ENCODE data around the gene YWHAQ. TPM values are rescaled to one million over a fixed set of nuclear protein-coding genes. Genes with fewer than 3 reads are reported as not detected.

Gene YWHAQ
- total and polyA plus RNA-seq, 2 donors (not counting 1 experiment from before 2014, with no cell fraction given): 68.7 to 126 TPM

DNA sequence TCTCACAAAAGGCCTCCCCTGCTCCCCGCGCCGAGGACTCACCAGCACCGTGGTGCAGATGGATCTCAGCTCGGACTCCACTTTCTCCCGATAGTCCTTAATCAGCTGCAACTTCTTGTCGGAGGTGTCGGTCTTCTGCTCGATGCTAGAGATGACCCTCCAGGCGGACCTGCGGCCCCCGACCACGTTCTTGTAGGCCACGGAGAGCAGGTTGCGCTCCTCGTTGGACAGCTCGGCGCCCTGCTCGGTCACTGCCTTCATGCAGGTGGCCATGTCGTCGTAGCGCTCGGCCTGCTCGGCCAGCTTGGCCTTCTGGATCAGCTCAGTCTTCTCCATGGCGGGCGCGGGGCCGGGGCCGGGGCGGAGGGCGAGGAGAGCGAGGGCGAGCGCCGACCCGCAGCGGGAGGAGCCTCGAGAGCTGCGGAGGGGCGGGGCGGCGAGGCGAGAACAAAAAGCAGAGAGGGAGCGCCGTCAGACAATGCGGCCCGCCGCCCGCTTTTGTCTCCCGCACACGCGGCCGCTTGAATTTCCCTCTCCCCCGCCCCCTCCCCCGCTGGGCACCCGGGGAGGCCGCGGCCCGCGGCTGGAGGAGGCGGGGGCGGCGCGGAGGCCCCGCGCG is 571 bp downstream of the YWHAQ start:
- no peak for TF ChIP-seq EZH2 (IDR thresholded peaks at IDR 0.05; ENCODE audit: borderline replicate concordance, insufficient read depth, low read depth, low read length, poor library complexity, severe bottlenecking)
- no peak for TF ChIP-seq CTCF (IDR thresholded peaks at IDR 0.05)
- intact Hi-C loops (cut with micrococcal nuclease): loop anchor here (1.0 to 5.0 kb wide), 5 partner anchors 33 to 819 kb away; partner anchors contain the start of genes GRHL1 and ODC1
- H3K4me1 ChIP-seq (ENCODE audit: control insufficient read depth in 2 of 2, insufficient read depth in 2 of 2, low read length in 2 of 2): peaks cover 23 to 36% of the 10 kb centered on the region in 2 donors

More for the DNA sequence above, 571 bp downstream of the YWHAQ start:
- Mint-ChIP-seq H3K4me3 (peak overlapping the region; percentile 94), H3K27me3 (no peaks in the 10 kb centered on the region), H3K4me1 (peaks cover 53% of the 10 kb centered on the region), H3K9me3 (ENCODE audit: insufficient read depth) (no peaks in the 10 kb centered on the region), H3K27ac (peak overlapping the region; percentile 90)
- H3K27me3 ChIP-seq (replicated peaks in 1 of 4; ENCODE audit: control extremely low read depth in 1 of 4, control insufficient read depth in 3 of 4, insufficient read depth in 4 of 4, low read length in 3 of 4): no peaks in the 10 kb centered on the region
- no peaks in the 10 kb centered on the region for H3K9me3 ChIP-seq (ENCODE audit: control extremely low read depth in 1 of 3, control insufficient read depth in 2 of 3, insufficient read depth in 1 of 3, low read length in 2 of 3)
- H2AFZ ChIP-seq (ENCODE audit: insufficient read depth, low read depth, low read length, poor library complexity, severe bottlenecking): peak overlapping the region; percentile 58
- peaks cover 0 to 23% of the 10 kb centered on the region in 2 experiments for H3K36me3 ChIP-seq (replicated peaks in 1 of 2; ENCODE audit: control extremely low read depth in 1 of 2, control insufficient read depth in 1 of 2, extremely low read depth in 1 of 2, insufficient read depth in 2 of 2, low read length in 1 of 2)
- ChIA-PET POLR2A (interaction anchor here (0.6 to 3.0 kb wide), 9 partner anchors 11 to 207 kb away, joined by 3 to 25 read pairs (median 5); partner anchors contain the start of genes ADAM17, CPSF3, IAH1 and ITGB1BP1), CTCF (interaction anchor here (0.9 to 2.4 kb wide), 4 partner anchors 22 to 213 kb away, joined by 3 to 11 read pairs (median 4); partner anchors contain the start of genes ADAM17, CPSF3, ITGB1BP1 and TAF1B)
- peak overlapping the region; percentile 82 for H3K9ac ChIP-seq (ENCODE audit: low read length)
- peak overlapping the region; percentile 90 for H3K4me2 ChIP-seq (replicated peaks; ENCODE audit: low read depth, low read length, poor library complexity, severe bottlenecking)
- H3K27ac ChIP-seq (ENCODE audit: low read length in 2 of 2): peak overlapping the region; percentile 76 to 92
- WGBS (ENCODE audit: insufficient coverage): under 1% methylated on average over 67 of the region's 67 CpGs
- peaks cover 51% of the 10 kb centered on the region for H3K79me2 ChIP-seq (ENCODE audit: control insufficient read depth, insufficient read depth, low read length)
- H3K4me3 ChIP-seq (ENCODE audit: control extremely low read depth in 1 of 5, extremely low read depth in 1 of 5, insufficient read depth in 1 of 5, low read depth in 2 of 5, low read length in 4 of 5): peak overlapping the region; percentile 54 to 89 (median 69)
- peak; percentile 86 for DNase-seq
- peaks cover 48% of the 10 kb centered on the region for H4K20me1 ChIP-seq (ENCODE audit: control insufficient read depth, insufficient read depth, low read length, poor library complexity, severe bottlenecking)
- peak; percentile 40 for ATAC-seq (ENCODE audit: low read depth)

Measured in B cell (primary cell).